ENCODE data around the gene ZFHX3.

Gene ZFHX3

DNA sequence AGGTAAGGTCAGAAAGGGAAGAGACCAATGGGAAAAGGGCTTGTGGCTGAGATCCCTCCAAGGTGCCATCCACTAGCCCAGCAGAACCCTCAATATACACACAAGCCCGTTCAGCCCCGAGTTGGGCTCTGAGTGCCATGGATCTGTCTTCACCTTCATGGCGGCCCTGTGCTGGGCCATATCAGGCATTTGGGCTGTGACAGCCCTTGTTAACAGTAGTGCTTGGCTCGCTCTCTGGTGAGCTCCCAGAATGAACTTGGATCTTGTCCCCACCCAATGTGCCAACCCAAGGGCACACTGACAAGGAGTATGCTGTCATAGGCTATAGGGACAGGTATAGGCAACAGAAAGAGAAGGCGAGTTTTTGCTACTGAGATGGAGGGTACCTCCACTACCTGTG, 182.7 kb downstream of the ZFHX3 start:
- ATAC-seq, result no peak

DNA sequence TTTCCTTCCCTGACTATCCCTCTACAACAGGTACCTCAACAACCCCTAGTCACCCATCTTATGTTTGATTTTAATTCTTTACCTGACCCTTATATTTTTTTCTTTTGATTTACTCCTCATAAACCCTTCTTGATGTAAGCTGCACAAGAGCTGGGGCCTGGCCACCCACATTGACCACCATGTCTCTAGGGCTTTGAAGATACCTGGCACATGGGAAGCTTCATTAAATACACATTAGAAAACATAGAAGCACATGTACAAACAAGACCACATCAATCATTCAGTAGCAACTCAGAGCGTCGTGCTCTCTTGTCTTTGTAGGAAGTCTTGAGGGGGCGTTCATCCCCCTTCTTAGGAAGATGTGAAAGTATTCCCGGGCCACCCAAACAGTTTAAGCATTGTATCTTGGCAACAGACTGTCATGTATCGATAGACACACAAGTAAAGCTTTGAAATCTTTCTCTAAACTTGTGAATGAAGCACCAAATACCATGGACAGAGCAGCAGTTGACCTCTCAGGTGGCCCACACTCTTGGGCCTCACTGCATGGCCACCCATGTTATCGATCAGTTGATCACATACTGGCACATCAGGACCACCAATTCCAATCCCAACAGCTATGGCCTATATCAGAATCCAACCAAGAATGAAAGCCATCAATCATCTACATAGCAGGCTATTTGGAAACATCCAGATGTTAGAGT, 183.6 kb downstream of the ZFHX3 start:
- ATAC-seq, result no peak

DNA sequence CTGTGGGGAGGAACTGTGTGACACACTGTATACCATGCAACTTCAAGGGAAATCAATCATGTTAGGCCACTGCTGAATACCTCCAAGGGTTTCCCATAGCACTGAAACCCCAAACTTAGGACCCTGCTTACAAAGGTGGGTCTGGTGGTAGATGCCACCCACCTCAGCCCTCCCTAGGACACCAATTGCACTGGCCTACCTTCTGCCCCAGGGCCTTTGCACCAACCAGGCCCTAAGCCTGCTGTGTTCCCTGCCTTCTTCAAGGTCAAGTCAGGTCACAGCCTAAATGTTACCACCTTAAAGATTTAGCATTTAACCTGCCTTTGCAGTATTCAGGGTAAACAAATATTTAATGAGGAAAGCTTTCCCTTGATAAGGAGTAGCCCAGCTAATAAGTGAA, 185.8 kb downstream of the ZFHX3 start:
- no peak for ATAC-seq

DNA sequence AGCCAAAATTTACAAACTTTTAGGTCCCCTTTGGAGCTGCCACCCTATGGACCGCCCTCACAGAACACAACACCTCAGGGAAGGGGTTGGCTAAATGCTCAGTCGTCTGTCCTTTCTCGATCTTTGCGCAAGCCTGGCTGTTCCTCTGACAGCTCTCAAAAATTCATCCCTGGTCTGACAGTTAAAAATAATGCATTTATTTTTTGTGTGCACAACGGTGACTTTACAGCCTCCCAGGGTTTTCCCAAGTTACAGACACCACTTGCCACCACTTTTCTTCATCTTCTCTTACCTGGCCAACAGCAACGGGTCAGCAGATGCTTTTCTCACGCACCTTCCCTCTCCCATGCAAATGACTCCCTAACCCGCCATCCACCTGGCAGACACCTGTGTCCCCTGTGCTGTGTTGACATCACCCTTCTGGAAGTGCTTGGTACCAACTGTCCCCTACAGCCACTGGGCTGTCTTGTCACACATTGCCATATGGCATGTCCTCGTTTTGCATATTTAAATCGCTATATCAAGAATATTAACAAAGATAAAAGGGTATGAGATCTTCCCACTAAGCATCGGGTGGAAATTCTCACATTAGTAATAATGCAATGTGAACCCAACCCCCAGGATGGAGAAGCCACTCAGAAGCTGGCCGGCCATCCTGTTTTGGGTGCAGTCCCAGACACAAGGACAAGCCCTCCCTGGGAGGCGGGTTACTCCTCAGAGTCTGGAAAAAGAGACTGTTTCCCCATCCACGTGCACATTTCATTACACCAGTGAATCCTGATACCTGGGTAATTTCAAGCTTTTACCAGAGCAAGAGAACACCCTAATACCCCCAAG, 187.0 kb downstream of the ZFHX3 start:
- ATAC-seq, result no peak

DNA sequence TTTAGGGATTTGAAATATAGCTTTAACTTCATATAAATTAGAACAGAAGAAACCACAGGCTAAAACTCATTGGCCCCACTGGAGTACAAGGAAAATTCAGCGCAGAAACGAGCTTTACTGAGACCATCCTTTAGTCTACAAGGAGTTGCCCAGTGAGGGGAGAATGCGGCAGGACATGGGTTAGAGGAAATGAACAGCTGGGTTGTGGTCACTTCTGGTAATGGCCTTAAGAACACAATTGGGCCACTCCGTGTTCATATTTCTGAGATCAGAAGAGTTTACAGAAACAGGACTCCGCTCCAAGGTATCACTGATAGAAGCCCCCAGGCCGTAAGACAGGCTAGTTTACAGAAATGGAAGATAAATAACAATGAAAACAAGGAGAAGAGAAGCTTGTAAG, 188.3 kb downstream of the ZFHX3 start:
- no peak for ATAC-seq

DNA sequence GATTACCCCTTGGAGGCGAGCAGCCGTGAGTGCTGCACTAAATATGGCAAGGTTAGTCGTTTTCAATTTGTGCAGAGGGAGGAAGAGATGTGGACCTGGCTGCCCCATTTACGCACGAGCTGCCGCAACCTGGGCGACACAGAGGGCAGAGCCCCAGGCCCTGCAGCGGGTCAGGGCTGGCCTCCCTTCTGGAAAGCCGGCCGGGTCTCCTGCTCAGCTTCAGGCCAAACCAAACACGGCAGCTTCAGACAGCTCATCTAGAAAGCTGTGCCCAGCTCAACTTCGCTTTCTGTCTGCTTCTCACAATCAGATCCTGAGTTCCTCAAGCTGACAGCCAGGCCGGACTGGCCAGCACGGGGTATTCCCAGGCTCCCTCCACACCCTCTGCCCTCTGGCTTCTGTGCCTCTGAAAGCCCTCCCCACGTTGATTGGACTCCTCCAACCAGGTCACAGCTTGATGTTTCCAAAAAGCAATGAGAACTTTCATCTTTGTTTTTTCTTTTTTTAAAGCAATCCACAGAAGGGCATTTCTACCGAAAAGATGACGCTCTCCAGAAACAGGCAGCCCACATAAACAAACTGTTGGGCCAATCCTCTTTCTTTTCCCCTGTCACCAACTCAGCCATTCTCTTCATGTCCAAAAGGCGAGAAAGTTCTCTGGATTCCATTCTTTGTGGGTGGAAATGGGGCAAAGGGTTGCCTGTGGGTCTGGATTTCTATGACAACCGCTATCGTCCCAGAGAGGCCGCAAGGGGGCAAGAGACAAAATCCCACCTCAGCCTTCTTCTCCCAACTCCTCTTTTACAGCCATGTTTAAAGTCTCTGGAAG, 189.0 kb downstream of the ZFHX3 start:
- ATAC-seq, result no peak

DNA sequence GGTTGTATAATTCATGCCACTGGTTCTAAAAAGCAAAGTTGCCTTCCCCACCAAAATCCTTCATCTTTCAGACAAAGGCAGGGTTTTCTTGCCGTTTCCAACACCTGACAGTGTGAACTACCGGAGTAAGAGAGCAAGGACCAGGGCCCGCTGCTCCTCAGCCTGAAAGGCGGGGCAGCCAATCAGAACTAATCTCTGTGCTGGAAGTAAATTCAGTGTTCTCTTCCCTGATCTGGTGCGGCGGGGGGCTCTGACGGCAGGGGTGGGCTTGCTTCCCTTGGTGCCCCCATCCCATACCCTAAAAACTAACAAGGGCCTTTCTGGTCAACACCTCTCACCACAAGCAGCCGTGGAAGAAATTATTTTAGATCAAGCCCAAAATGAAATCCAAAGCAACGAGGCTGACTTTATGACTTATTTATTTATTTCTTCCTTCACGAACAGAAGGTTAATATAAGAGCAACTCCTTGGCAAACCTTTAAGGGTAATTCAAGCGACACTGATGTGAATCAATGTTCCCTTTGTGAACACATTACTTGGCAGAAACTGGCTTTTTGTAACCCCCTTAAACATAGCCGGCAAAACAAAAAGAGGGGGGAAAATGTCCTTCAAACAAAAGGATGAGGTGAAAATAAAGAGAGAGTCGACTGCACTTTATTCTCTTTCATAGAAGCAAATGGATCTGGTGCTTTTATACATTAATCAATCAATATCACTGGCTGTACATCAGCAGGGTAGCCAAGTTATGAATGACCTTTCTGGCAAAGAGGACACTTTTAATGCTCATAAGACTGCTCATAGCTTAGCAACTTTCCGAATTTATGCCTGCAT, 189.9 kb downstream of the ZFHX3 start:
- ATAC-seq, result no peak

DNA sequence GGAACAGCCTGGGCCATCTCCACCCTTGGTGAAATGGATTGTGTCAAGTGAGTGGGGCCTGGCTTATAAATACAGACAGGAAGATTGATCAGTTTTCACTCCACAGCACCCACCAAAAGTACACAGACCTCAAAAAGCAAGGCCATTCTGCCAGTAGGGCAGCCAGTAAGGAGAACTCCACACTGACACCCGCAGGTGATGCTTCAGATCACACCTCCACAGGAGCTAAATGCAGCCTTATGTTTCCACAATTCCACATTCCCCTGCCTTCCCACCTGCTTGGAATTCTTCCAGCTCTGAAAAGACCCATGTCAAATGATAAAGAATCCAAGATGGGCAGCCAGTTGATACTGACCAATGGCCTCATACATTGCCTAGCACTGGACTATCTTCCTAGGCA, 191.1 kb downstream of the ZFHX3 start:
- ATAC-seq, result no peak

DNA sequence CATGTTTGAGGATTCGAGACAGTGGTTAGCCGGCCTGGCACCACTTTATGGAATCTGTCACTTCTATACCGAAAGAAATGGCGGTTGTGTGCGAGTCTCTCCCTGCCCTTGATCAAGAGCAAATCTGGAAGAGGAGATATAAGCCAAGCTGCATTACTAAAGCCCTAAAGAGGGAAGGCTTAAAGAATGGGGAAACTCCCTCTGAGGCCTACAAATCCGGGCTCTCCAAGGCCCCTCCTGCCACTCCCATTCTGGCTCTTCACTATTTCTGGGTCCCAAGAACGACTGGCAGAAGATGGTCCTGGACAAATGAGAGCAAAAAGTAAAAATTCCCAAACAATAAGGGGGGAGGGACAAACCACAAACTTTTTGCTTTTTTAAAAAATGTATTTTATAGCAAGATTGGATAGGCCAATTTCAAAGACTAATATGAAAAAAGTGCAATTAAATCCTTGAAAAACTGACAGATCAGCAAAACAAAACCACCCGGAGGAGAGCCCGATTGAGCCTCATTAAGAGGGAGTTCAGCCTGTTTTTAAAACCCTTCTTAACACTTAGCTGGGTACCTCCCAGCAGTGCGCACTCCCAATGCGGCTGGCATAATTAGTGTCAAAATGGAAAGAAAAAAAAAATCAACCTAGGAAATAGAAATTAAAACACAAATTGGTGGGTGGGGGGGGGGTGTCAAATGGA, 193.5 kb downstream of the ZFHX3 start:
- ATAC-seq, result no peak

DNA sequence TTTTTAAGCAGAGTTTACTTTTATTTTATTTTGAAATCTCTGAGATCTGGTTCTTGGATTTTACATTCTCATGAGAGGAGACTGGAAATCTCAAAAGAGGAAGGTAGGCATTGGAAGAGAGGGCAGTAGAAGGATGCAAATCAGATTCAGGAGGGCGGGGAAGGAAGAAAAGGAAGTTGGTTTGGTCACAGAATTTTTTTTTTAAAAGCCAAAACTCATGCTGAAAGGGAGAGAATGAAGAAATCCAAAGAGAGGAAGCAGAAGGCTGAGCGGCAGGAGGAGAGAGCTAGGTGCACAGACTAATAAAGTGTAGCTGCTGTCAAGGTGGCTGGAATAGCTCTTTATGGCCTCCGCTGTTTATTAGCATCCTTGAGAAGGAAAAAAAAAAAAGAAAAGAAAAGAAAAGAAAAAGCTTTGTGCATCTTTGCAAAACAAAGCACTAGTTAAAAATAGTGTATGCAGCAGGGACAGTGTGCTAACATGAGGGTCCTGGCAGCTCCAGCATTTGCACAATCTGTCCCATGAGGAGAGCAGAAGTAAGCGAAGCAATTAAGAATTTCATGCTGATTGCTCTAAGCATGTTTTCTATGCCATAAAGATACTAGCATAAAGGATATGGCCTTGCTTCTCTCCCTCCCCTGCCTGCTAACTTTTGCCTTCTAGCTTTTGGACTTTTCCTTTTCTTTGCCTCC, 194.2 kb downstream of the ZFHX3 start:
- no peak for ATAC-seq

DNA sequence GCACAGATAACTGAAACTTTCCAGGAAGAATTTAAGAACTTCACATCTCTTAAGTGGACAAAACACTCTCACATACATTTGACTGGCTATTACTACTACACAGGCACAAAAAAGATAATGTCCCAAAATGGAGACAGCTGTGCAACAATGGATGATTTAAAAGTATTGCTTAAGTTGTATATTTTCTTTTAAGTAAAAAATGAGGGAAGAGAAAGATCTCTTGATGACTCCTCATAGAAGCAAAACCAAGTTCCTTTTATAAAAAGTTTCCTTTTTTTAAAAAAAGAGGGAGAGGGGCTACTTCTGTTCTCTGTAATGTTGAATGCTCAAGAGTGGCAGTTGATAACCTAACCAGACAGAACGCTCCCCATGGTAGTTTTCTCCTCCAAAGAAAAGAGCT, 195.5 kb downstream of the ZFHX3 start:
- ATAC-seq, result no peak

DNA sequence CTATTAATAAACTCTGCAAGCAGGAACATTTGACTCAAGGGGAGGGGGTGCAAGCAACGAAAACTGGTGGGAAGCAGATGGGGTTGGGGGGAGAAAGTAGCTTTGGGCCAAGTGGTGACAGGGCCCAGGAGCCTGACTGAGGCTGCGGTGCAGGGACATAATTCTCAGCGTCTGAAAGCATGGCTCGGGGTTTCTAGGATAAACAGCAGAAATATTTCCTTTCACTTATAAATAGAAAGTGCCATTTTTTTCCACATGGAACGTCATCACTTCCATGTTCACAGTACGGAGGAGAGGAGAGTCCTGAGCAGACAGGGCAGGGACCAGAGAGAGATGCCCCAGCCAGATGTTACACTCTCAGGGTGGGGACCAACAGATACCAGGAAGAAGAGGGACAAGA, 197.1 kb downstream of the ZFHX3 start:
- ATAC-seq, result no peak

DNA sequence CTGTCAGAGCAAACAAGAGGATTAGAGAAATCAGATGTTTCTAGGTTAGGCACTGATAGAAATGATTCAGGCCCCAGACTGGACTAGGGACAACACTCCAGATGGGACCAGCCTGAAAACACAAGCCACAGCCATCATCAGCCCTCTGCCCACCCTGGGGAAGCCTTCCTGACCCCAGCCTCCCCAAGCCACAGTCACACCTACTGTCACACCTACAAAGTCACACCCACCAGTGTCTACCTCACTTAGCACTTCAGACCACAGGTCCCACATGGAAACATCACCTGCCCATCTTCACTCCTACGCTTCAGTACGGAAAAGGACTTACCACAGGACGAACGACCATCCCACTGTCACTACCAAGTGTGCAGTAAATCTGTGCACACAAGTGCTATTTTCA, 197.9 kb downstream of the ZFHX3 start:
- no peak for ATAC-seq

DNA sequence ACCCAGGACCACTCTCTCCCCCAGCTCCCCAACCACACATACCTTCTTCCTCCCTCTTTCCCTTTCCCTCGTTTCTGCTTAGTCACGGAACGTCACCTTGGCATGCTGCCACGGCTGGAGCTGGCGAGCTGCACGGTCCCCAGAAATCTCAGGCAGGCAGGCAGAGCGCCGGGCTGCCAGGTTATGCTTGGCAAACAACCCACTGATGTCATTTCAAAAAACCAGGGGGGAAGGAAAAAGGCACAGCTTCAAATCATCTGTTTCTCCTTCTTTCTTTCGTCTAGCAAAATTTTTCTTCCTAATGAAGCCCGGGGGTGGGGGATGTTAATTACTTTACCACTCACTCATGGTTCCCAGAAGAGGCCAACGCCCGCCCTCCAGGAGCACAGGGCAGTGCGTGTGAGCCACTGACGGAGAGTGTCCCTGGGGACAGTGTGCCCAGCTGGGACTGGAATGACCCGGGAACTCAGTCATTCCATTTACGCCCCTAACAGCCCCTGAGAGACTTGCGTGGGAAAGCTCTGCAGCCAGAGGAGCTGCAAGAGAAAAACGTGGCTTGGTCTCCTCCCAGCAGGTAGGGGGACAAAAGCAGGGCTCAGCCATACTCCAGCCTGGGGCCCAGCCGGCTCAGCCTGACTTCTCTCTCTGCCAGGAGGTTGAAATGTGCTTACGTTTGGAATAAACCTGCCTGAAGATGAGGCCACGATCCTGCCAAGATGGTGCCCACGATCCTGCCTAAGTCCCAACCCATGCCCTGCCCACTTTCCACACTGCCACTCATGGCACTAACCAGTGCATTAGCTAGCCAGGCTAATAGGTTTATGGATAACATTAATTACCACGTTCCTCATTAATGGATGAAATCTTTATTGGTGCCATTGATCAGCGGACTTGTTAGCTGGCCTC, 198.9 kb downstream of the ZFHX3 start:
- ATAC-seq, result no peak

DNA sequence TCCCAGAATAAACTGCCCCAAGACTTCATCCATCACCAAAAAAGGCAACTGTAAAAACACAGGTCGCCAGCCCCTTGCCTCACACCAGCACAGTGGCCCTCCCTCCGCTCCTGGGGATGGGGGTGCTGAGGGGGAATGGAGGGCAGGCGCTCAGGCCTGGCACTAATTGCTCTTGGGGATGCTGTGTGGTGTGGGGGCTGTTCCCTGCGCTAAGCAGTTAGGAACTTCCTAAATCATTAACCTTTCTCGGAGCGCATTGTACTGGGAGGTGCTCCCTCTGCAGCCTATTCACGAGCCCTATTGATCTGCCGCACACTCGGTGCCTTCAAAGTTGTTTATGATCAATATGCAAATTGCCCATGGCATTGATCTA, 199.9 kb downstream of the ZFHX3 start:
- no peak for ATAC-seq

DNA sequence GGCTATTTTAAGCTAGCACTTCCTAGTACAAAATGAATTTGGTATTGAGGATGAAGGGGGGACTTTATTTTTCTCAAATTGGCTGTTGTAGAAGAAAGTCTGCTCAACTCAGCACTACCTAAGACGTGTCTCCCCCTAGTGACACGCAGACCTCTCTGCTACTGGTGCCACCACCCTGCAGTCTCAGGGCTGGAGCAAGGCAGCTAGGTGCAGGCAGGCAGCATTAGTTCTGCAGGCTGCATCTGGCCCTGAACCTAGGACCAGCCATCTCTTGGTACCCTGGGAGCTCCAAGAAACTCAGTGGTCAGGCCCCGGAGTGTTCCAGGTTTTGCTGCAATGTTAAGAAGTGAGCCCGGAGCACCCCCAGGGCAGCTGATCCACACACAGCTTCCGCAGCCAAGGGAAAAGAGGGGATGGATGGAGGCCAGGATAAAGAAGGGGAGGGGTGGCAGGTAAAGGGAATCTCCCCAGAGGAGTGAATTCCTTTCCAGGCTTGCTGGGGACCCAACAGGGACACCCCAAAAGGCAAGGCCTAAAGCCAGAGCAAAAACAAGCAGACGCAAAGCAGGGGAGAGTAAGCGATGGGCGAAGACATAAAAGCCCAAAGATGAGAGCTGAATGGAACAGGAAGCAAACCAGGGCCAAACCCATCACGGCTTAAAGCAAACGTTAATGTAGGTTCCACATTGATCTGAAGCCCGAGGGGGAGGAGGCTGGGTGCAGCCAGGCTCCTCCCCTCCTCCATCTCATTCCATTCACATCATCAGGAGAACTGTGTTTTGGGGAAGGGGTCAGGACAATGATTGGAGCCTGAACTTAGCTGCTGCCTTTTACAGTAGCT, 200.5 kb downstream of the ZFHX3 start:
- peak; percentile 26 to 51 for ATAC-seq

DNA sequence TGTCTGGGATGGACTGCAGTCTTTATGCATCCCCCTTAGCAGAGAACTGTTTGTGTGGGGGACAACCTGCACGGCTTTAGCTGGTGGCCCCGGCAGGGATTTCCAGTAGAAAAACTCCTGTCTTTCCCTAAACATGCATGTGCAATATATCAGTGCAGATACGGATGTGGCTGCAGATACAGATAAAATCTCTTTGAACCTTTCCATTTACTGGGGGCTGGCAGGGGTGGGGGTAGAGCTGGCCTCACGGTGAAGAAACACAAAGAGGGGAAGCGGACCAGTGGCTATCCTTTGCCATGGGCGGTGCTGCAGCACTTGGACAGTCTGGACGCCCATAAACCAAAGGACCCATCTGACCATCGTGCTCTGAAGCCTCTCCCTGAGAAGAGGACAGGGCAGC, 201.3 kb downstream of the ZFHX3 start:
- no peak for ATAC-seq

DNA sequence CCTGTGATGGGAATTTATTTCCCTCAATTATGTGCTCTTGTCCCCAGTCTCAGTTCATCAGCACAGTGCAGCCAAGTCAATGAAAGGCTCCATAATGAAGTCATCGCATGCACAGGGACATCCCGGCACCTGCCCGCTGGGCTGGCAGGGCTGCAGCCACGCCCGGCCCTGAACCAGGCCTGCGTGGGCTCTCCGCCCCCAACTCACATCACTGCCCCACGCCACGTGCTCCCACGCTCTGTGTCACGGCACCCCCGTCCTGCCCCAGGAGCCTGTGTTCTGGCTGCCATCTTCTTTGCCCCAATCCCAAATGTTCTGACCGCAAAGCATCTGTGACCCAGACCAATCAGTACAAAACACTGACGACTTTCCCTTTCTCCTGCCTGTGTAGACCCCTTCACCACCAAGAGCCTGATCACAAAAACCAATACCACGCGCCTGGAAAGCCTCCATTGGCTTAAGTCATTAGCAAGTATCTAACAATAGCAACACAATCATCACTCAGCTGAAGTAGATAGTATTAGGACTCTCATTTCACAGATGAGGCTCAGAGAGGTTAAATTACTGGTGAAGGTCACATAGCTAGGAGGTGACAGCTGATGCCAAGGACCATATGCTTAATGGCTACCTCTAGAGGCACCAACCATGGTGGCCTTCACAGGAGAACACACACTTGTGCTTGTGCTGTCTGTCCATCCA, 202.5 kb downstream of the ZFHX3 start:
- no peak for ATAC-seq

Data from activated CD4-positive, CD25-positive, alpha-beta regulatory T cell treated with anti-CD3 and anti-CD28 coated beads, Interleukin-2, amount 50 U/mL, for 24 hours (primary cell).